Upper lobe of left lung (tissue), 6 donors: ENCODE data around the gene PLXNA4. TPM values are rescaled to one million over a fixed set of nuclear protein-coding genes. Genes with fewer than 3 reads are reported as not detected.

Source experiments
- ATAC-seq, 2 donors: fragments of 200-7000 bp; cut with Tn5 transposase; one replicate each; pipeline ENCODE4 v1.9.1; 2022; ENCODE audit warnings: mild to moderate bottlenecking in 2 of 2, moderate library complexity in 2 of 2; ENCODE audit not compliant: low FRiP score in 2 of 2
- DNase-seq, 2 donors: peaks; one replicate each; pipeline ENCODE4 v3.0.0-alpha.2; 2019 to 2020
- H3K27ac ChIP-seq, 4 donors: fragments of 200-600 bp; sonication (generic); one replicate each; pipeline ENCODE4 v1.5.1; 2016 to 2019
- H3K27me3 ChIP-seq, 4 donors: fragments of 200-600 bp; sonication (generic); one replicate each; pipeline ENCODE4 v1.5.1; 2017 to 2019
- H3K36me3 ChIP-seq, 4 donors: fragments of 200-600 bp; sonication (generic); one replicate each; pipeline ENCODE4 v1.5.1; 2016 to 2019
- H3K4me1 ChIP-seq, 4 donors: fragments of 200-600 bp; sonication (generic); one replicate each; pipeline ENCODE4 v1.5.1; 2018 to 2019
- H3K4me3 ChIP-seq, 4 donors: fragments of 200-600 bp; sonication (generic); one replicate each; pipeline ENCODE4 v1.5.1; 2017 to 2019; ENCODE audit warnings: mild to moderate bottlenecking in 2 of 4, moderate library complexity in 1 of 4
- H3K9me3 ChIP-seq, 4 donors: fragments of 200-600 bp; sonication (generic); one replicate each; pipeline ENCODE4 v1.5.1; 2018 to 2019
- EP300 ChIP-seq, 4 donors: sonication (generic); formaldehyde crosslinking; IDR thresholded peaks; one replicate each; pipeline ENCODE4 v1.5.1; 2017; ENCODE audit warnings: antibody characterized with exemption in 4 of 4, control low read depth in 2 of 4
- POLR2A ChIP-seq, 4 donors: fragments of 450-650 bp; IDR thresholded peaks; one replicate each; pipeline ENCODE4 v1.5.1; 2016 to 2017; ENCODE audit warnings: antibody characterized with exemption in 4 of 4, mild to moderate bottlenecking in 2 of 4
- POLR2AphosphoS5 ChIP-seq, 2 donors: sonication (generic); formaldehyde crosslinking; IDR thresholded peaks; one replicate each; pipeline ENCODE4 v1.5.1; 2017; ENCODE audit warnings: antibody characterized with exemption in 2 of 2
- WGBS, 2 donors: methylation state at CpG; one replicate each; pipeline ENCODE4 v1.1.5; 2017 to 2018; 5-methylcytosine and 5-hydroxymethylcytosine counted together
- total RNA-seq, 6 donors: library from RNA; depleted of rRNA in 4 of 6; stranded (reverse); fragments of >200 nt in 4 of 6; gene quantifications; one replicate each; pipeline versions ENCODE4 v1.1.0 to v1.2.1, GENCODE V29; 2016 to 2021
- TF ChIP-seq, protein P1 (sequence below), 6 experiments: fragments of 450-650 bp in 4 of 6; fragments of 200-600 bp in 2 of 6; sonication (generic) in 2 of 6; IDR thresholded peaks; one replicate each; pipeline ENCODE4 v1.5.1; 2016 to 2019; ENCODE audit warnings: antibody characterized with exemption in 6 of 6
- donor health status: DM: no; HTN: no; CAD: no; lungs with moderate emphysema.
- donor health status: DM: no; HTN: yes; CAD: no; lungs with severe emphysema.

PLXNA4 gene
- total RNA-seq, 6 donors from 2014 or later = 1.1 to 5.9 (median 2.6) TPM

DNA sequence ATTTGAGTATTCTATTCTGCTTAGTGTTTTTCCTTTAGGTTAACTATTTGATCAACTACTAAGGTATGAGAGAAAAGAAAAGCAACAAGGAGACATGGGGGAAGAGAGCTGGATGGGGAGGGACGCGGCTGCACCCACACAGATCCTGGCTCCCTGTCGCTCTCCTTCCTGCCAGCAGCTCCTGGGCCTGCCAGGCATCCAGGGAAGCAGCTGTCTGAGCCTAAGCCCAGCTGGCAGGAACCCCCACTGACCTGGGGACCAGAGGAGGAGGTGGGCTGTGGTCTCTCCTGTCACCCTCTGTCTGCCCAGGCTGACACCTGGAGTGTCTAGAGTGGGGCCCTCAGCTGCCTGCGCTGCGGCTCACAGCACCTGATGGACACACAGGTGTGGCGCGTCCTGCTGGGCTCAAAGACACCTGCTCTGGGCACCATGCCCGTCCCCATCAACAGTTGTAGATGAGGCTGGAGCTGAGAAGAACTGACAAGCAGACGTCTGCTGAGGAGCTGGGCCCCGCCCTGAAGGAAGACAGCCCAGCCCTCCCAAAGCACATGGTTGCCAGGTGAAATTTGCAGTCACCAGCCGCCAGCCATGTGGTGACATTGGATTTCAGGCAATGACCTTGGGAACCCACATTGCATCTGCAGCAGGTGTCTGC lies 207.9 kb downstream of the PLXNA4 start:
- ATAC-seq = peak in 1 of 2 donors; percentile 16

GRCh38 chr7:132367795-132368194 lies 208.5 kb downstream of the PLXNA4 start:
- TF ChIP-seq, protein P1, sequence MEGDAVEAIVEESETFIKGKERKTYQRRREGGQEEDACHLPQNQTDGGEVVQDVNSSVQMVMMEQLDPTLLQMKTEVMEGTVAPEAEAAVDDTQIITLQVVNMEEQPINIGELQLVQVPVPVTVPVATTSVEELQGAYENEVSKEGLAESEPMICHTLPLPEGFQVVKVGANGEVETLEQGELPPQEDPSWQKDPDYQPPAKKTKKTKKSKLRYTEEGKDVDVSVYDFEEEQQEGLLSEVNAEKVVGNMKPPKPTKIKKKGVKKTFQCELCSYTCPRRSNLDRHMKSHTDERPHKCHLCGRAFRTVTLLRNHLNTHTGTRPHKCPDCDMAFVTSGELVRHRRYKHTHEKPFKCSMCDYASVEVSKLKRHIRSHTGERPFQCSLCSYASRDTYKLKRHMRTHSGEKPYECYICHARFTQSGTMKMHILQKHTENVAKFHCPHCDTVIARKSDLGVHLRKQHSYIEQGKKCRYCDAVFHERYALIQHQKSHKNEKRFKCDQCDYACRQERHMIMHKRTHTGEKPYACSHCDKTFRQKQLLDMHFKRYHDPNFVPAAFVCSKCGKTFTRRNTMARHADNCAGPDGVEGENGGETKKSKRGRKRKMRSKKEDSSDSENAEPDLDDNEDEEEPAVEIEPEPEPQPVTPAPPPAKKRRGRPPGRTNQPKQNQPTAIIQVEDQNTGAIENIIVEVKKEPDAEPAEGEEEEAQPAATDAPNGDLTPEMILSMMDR (IDR thresholded peaks at IDR 0.05) = no peak
- TF ChIP-seq POLR2A (IDR thresholded peaks at IDR 0.05) (no peak), EP300 (IDR thresholded peaks at IDR 0.05) (no peak), POLR2AphosphoS5 (IDR thresholded peaks at IDR 0.05) (no peak)
- 88 to 94% methylated on average over 7 to 9 of the region's 9 CpGs for WGBS, 2 donors
- H3K36me3 ChIP-seq = no peaks in the 10 kb centered on the region
- no peaks in the 10 kb centered on the region for H3K27me3 ChIP-seq
- H3K4me1 ChIP-seq = no peaks in the 10 kb centered on the region
- no peak overlapping the region for H3K4me3 ChIP-seq
- no peak overlapping the region for H3K27ac ChIP-seq
- ATAC-seq = no peak
- no peak for DNase-seq
- H3K9me3 ChIP-seq = no peaks in the 10 kb centered on the region

More for the DNA sequence above, 207.9 kb downstream of the PLXNA4 start:
- Histone ChIP-seq H3K4me1 (no peaks in the 10 kb centered on the region), H3K27ac (no peak overlapping the region), H3K27me3 (no peaks in the 10 kb centered on the region), H3K36me3 (no peaks in the 10 kb centered on the region), H3K4me3 (no peak overlapping the region), H3K9me3 (no peaks in the 10 kb centered on the region)
- TF ChIP-seq POLR2AphosphoS5 (IDR thresholded peaks at IDR 0.05) (no peak), POLR2A (IDR thresholded peaks at IDR 0.05) (no peak), EP300 (IDR thresholded peaks at IDR 0.05) (no peak)
- TF ChIP-seq, protein P1 (IDR thresholded peaks at IDR 0.05) = no peak
- DNase-seq = peak in 1 of 2 donors; percentile 59
- 86 to 93% methylated on average over 3 to 11 of the region's 11 CpGs for WGBS, 2 donors

GRCh38 chr7:132367004-132367403 lies 209.3 kb downstream of the PLXNA4 start:
- Histone ChIP-seq H3K4me3 (no peak overlapping the region), H3K4me1 (no peaks in the 10 kb centered on the region), H3K27me3 (no peaks in the 10 kb centered on the region), H3K9me3 (no peaks in the 10 kb centered on the region), H3K27ac (no peak overlapping the region), H3K36me3 (no peaks in the 10 kb centered on the region)
- WGBS, 2 donors = 86 to 100% methylated on average over 1 of the region's 1 CpG
- ATAC-seq (no peak), DNase-seq (no peak)
- TF ChIP-seq EP300 (IDR thresholded peaks at IDR 0.05) (no peak), POLR2AphosphoS5 (IDR thresholded peaks at IDR 0.05) (no peak), POLR2A (IDR thresholded peaks at IDR 0.05) (no peak)
- TF ChIP-seq, protein P1 (IDR thresholded peaks at IDR 0.05) = no peak

DNA sequence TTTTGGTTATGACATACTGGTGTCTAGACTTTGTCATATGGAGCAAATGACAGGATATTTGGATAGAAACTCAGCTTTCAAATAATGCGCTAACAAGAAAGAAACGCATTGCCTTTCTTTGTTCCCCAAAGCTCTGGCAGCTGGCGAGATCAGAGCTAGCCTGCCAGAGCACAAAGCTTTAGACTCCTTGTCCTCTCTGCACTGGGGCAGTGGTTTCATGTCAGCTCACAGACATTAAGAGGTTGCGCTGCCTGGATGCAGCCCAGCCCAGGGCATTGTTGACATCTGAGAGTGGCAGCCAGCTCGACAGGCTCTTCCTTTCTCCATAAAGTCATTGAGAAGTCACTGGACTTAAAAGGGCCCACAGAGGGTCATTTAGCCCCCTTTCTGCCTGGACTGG lies 212.0 kb downstream of the PLXNA4 start:
- ATAC-seq = no peak
- H3K36me3 ChIP-seq = no peaks in the 10 kb centered on the region
- no peak overlapping the region for H3K4me3 ChIP-seq
- H3K9me3 ChIP-seq = no peaks in the 10 kb centered on the region
- TF ChIP-seq EP300 (IDR thresholded peaks at IDR 0.05) = no peak
- TF ChIP-seq POLR2A (IDR thresholded peaks at IDR 0.05) = no peak
- no peak for TF ChIP-seq POLR2AphosphoS5 (IDR thresholded peaks at IDR 0.05)
- TF ChIP-seq, protein P1 (IDR thresholded peaks at IDR 0.05) = no peak
- 74 to 81% methylated on average over 5 of the region's 5 CpGs for WGBS, 2 donors
- DNase-seq = no peak
- H3K27ac ChIP-seq = no peak overlapping the region
- H3K27me3 ChIP-seq = no peaks in the 10 kb centered on the region
- no peaks in the 10 kb centered on the region for H3K4me1 ChIP-seq

GRCh38 chr7:132362059-132362458 lies 214.2 kb downstream of the PLXNA4 start:
- DNase-seq = no peak
- TF ChIP-seq POLR2A (IDR thresholded peaks at IDR 0.05) = no peak
- TF ChIP-seq, protein P1 (IDR thresholded peaks at IDR 0.05) = no peak
- TF ChIP-seq EP300 (IDR thresholded peaks at IDR 0.05) = no peak
- TF ChIP-seq POLR2AphosphoS5 (IDR thresholded peaks at IDR 0.05) = no peak
- Histone ChIP-seq H3K4me3 (no peak overlapping the region), H3K9me3 (no peaks in the 10 kb centered on the region), H3K36me3 (no peaks in the 10 kb centered on the region), H3K27ac (no peak overlapping the region), H3K27me3 (no peaks in the 10 kb centered on the region), H3K4me1 (no peaks in the 10 kb centered on the region)
- 91 to 95% methylated on average over 2 of the region's 2 CpGs for WGBS, 2 donors
- ATAC-seq = no peak
